ENCODE results near the gene ARMC5.

DNA sequence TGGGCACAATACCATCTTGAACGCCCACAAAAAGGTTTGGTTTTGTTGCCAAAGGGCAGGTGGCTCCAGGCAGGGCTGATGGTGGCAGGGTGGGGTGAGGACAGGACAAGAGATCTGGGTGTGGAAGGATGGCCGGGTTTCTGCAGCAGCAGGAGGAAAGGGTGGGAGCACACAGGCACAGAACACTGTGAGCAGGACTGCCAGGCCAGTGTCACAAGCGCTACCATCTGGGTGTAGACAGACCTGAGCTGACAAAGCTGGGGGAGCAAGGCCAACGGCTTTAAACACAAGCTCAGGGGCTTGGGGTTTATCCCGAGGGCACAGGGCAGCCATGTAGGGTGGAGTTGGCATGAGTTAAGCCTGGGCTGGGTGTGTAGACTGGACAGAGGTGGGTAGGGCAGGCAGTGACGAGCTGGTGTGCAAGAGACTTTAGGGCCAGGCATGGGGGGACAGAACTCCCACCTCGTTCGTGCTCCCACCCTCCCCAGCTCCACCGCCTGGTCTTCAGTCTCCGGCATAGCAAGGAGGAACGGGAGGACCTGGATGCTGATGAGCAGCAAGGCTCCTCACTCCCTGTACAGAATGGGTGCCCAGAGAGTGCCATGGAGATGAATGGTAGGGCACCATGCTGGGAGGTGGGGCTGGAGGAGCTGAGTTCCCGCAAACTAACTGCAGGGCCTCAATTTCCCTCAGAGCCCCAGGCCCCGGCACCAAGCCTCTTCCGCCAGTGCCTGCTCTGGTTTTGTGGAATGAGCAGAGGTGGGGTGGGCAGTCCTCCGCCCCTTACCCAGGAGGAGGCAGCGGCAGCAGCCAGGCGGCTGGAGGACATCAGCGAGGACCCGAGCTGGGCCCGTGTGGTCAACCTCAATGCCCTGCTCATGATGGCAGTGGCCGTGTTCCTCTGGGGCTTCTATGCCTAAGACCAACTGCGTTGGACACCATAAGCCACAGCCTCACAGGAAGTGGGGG, 30.6 kb downstream of the ARMC5 start:
- TF ChIP-seq, protein P1, sequence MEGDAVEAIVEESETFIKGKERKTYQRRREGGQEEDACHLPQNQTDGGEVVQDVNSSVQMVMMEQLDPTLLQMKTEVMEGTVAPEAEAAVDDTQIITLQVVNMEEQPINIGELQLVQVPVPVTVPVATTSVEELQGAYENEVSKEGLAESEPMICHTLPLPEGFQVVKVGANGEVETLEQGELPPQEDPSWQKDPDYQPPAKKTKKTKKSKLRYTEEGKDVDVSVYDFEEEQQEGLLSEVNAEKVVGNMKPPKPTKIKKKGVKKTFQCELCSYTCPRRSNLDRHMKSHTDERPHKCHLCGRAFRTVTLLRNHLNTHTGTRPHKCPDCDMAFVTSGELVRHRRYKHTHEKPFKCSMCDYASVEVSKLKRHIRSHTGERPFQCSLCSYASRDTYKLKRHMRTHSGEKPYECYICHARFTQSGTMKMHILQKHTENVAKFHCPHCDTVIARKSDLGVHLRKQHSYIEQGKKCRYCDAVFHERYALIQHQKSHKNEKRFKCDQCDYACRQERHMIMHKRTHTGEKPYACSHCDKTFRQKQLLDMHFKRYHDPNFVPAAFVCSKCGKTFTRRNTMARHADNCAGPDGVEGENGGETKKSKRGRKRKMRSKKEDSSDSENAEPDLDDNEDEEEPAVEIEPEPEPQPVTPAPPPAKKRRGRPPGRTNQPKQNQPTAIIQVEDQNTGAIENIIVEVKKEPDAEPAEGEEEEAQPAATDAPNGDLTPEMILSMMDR (conservative IDR thresholded peaks at IDR 0.05): no peak
- no peak for TF ChIP-seq EZH2 (IDR thresholded peaks at IDR 0.05; ENCODE audit: low read depth)
